A549 (cell line): ENCODE data around the gene INHBE. TPM values are rescaled to one million over a fixed set of nuclear protein-coding genes. Genes with fewer than 3 reads are reported as not detected.

Experiments used
- ATAC-seq, 2 experiments: fragments of 200-7000 bp in 1 of 2; fragments of >200 bp in 1 of 2; cut with Nextera tagmentation in 1 of 2; cut with Tn5 transposase in 1 of 2; 3 replicates each; pipeline versions ENCODE4 v1.8.0 to v1.9.1; 2018 to 2020; ENCODE audit warnings: mild to moderate bottlenecking in 1 of 2, moderate library complexity in 1 of 2
- CTCF ChIA-PET: fragments of 300-600 bp; sonication (Branson Sonifier 250); formaldehyde crosslinking; extraction: SDS; loops from one replicate; lab custom pipeline; 2021; ENCODE audit warnings: antibody characterized with exemption, inconsistent platforms; lab: Yijun Ruan, JAX
- POLR2A ChIA-PET: fragments of 350-600 bp; formaldehyde crosslinking; extraction: SDS; loops from one replicate; lab custom pipeline; 2021; ENCODE audit warnings: antibody characterized with exemption, inconsistent platforms; lab: Yijun Ruan, JAX
- DNase-seq, 2 experiments: peaks; one replicate each; pipeline versions ENCODE4 v3.0.0 to v3.0.0-alpha.2; 2011 to 2016; ENCODE audit warnings: low read depth in 1 of 2, low spot score in 1 of 2
- FAIRE-seq: peaks from 2 replicates; lab custom pipeline; 2011; peaks lifted over from hg19 to GRCh38; lab: Jason Lieb, UNC
- H3K27ac ChIP-seq, 2 experiments: fragments of >200 bp; sonication (Bioruptor Twin); formaldehyde crosslinking; 3 replicates each; pipeline ENCODE4 v1.5.1; 2016 to 2017
- H3K4me1 ChIP-seq: fragments of >200 bp; sonication (Bioruptor Twin); formaldehyde crosslinking; 3 replicates; pipeline ENCODE4 v1.6.1; 2016
- H3K4me2 ChIP-seq: fragments of >200 bp; sonication (Bioruptor Twin); formaldehyde crosslinking; 3 replicates; pipeline ENCODE4 v1.6.1; 2016
- H3K4me3 ChIP-seq: fragments of >200 bp; sonication (Bioruptor Twin); formaldehyde crosslinking; 3 replicates; pipeline ENCODE4 v1.5.1; 2016
- H3K9me3 ChIP-seq: fragments of >200 bp; sonication (Bioruptor Twin); formaldehyde crosslinking; 3 replicates; pipeline ENCODE4 v1.6.1; 2016
- ATOH8 ChIP-seq: fragments of 250-450 bp; sonication (Bioruptor Pico); IDR thresholded peaks from 2 replicates; pipeline ENCODE4 v1.5.0; 2020; ENCODE audit warnings: low read depth, mild to moderate bottlenecking, moderate library complexity
- BHLHE40 ChIP-seq: IDR thresholded peaks from 2 replicates; pipeline ENCODE4 v1.6.1; 2012; ENCODE audit warnings: low read depth, low read length, inconsistent platforms
- CEBPB ChIP-seq, 2 experiments: fragments of >200 bp in 1 of 2; sonication (Bioruptor Twin) in 1 of 2; formaldehyde crosslinking in 1 of 2; IDR thresholded peaks; 2 replicates each; pipeline ENCODE4 v1.6.1; 2012 to 2016
- CHD4 ChIP-seq: fragments of 200-600 bp; sonication (generic); IDR thresholded peaks from 2 replicates; pipeline ENCODE4 v1.6.1; 2016; ENCODE audit warnings: antibody characterized with exemption, mild to moderate bottlenecking, borderline replicate concordance
- ELK1 ChIP-seq: fragments of 150-350 bp; IDR thresholded peaks from 2 replicates; pipeline ENCODE4 v1.6.1; 2014; ENCODE audit warnings: low read depth, mild to moderate bottlenecking, low read length
- HDAC2 ChIP-seq: fragments of 200-600 bp; sonication (generic); IDR thresholded peaks from 2 replicates; pipeline ENCODE4 v1.6.1; 2016
- HMGXB4 ChIP-seq: fragments of 250-450 bp; sonication (Bioruptor Pico); IDR thresholded peaks from 2 replicates; pipeline ENCODE4 v1.5.0; 2021; ENCODE audit warnings: mild to moderate bottlenecking, moderate library complexity, borderline replicate concordance
- JUN ChIP-seq, 2 experiments: fragments of >200 bp; sonication (Bioruptor Twin); formaldehyde crosslinking; IDR thresholded peaks; 2 replicates in 1 of 2; 3 replicates in 1 of 2; pipeline ENCODE4 v1.6.1; 2016 to 2017
- JUNB ChIP-seq: fragments of >200 bp; sonication (Bioruptor Twin); formaldehyde crosslinking; IDR thresholded peaks from 2 replicates; pipeline ENCODE4 v1.6.1; 2016
- KDM1A ChIP-seq: fragments of 200-600 bp; sonication (generic); IDR thresholded peaks from 2 replicates; pipeline ENCODE4 v1.6.1; 2016; ENCODE audit warnings: low read depth, mild to moderate bottlenecking
- MAFK ChIP-seq: fragments of 450-650 bp; IDR thresholded peaks from 2 replicates; pipeline ENCODE4 v1.6.1; 2014; ENCODE audit not compliant: partially characterized antibody
- PHF8 ChIP-seq: fragments of 200-600 bp; sonication (generic); IDR thresholded peaks from 2 replicates; pipeline ENCODE4 v1.6.1; 2016; ENCODE audit warnings: low read depth, mild to moderate bottlenecking, antibody characterized with exemption, moderate library complexity, borderline replicate concordance
- POLR2A ChIP-seq: IDR thresholded peaks from 2 replicates; pipeline ENCODE4 v1.6.1; 2012; ENCODE audit warnings: mild to moderate bottlenecking, low read length
- TFCP2L1 ChIP-seq: fragments of 250-450 bp; sonication (Bioruptor Pico); IDR thresholded peaks from 2 replicates; pipeline ENCODE4 v1.5.0; 2021; ENCODE audit warnings: mild to moderate bottlenecking
- TP53 ChIP-seq: fragments of 250-450 bp; sonication (Bioruptor Pico); IDR thresholded peaks from 2 replicates; pipeline ENCODE4 v1.5.0; 2021; ENCODE audit warnings: mild to moderate bottlenecking, moderate library complexity
- ZNF302 ChIP-seq: fragments of 250-450 bp; sonication (Bioruptor Pico); IDR thresholded peaks from 2 replicates; pipeline ENCODE4 v1.9.0; 2021; ENCODE audit warnings: inconsistent platforms, mild to moderate bottlenecking, moderate library complexity
- ZSCAN20 ChIP-seq: fragments of 250-450 bp; sonication (Bioruptor Pico); IDR thresholded peaks from 2 replicates; pipeline ENCODE4 v1.8.0; 2022; ENCODE audit warnings: mild to moderate bottlenecking, moderate library complexity
- WGBS: methylation state at CpG from one replicate; pipeline ENCODE4 v1.1.6; 2017; ENCODE audit errors: missing lambda C conversion rate; 5-methylcytosine and 5-hydroxymethylcytosine counted together
- polyA plus RNA-seq, 4 experiments: library from polyadenylated mRNA; depleted of rRNA in 3 of 4; stranded (reverse); fragments of >200 nt; fragmentation: RNase III in 1 of 4; extraction: RNeasy Plus Mini Kit Qiagen cat#74134 plus additional on column Dnase treatment in 1 of 4; gene quantifications; 2 replicates in 3 of 4; 3 replicates in 1 of 4; pipeline ENCODE4 v1.2.3, GENCODE V29; 2011 to 2017
- TF ChIP-seq, protein P1 (sequence below): fragments of >200 bp; sonication (Bioruptor Twin); formaldehyde crosslinking; IDR thresholded peaks from 3 replicates; pipeline ENCODE4 v1.5.1; 2016
- TF ChIP-seq, protein P2 (sequence below): fragments of >200 bp; sonication (Bioruptor Twin); formaldehyde crosslinking; IDR thresholded peaks from 3 replicates; pipeline ENCODE4 v1.6.1; 2016
- TF ChIP-seq, protein P3 (sequence below): IDR thresholded peaks from 2 replicates; pipeline ENCODE4 v1.6.1; 2012

The INHBE gene
- polyA plus RNA-seq, 2 of the 4 experiments (the other 2 are of a cell fraction): 0.74 to 2.4 TPM

DNA sequence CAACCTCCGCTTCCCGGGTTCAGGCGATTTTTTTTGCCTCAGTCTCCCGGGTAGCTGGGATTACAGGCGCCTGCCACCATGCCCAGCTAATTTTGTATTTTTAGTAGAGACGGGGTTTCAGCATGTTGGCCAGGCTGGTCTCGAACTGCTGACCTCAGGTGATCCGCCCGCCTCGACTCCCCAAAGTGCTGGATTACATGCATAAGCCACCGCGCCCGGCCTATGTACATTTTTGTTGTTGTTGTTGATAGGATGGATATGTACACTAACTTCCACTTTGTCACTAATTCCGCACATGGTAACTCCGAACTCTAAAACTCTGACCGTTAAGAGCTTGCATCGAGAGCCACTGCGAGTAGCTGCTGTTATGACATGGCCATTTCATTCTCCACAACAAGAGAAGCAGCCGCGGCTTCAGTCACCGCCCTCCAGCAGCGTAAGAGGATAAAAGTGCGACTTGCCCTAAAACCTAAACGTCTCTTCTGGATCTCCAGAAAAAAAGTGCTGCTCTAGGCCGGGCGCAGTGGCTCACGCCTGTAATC, 32.0 kb downstream of the INHBE start:
- ChIA-PET CTCF (interaction anchor here (1.0 to 19.9 kb wide), 6 partner anchors 10 to 249 kb away, joined by 3 to 240 read pairs (median 6); partner anchors contain the start of gene GLI1), POLR2A (interaction anchor here (0.7 kb wide), 2 partner anchors 22 to 190 kb away, joined by 3 to 6 read pairs; no protein-coding TSS in a partner anchor)
- peak overlapping the region; percentile 82 for H3K4me2 ChIP-seq
- 79% methylated on average over 27 of the region's 27 CpGs for WGBS
- H3K9me3 ChIP-seq: no peaks in the 10 kb centered on the region
- peaks cover 12% of the 10 kb centered on the region for H3K4me1 ChIP-seq
- H3K4me3 ChIP-seq: peak overlapping the region; percentile 30; the same call in 2 of the 3 replicates
- no peak for DNase-seq
- TF ChIP-seq TP53 (CRISPR knock-in tag): no peak
- TF ChIP-seq JUNB: no peak
- 0 out of 2 replicates have a peak, but pooled peaks have one; percentile 39 for TF ChIP-seq CHD4
- TF ChIP-seq, all 56 proteins: peak for 1
- ATAC-seq: no peak
- peak overlapping the region; percentile 72 to 99 for H3K27ac ChIP-seq
- no peak for FAIRE-seq

GRCh38 chr12:57487597-57488401, 32.7 kb downstream of the INHBE start, which contains the start of gene MARS1:
Gene MARS1, plus strand, starts transcription at chr12:57488068. Its CDS starts 23 bp downstream, at chr12:57488091.
- DNase-seq (peak; percentile 94 to 98), FAIRE-seq (no peak), ATAC-seq (peak; percentile 98)
- WGBS: 9% methylated on average over 47 of the region's 47 CpGs
- Histone ChIP-seq H3K4me3 (peak within 1 kb of the TSS; percentile 79), H3K9me3 (no peaks in the 10 kb centered on the region), H3K4me2 (peak within 1 kb of the TSS; percentile 95), H3K27ac (peak within 1 kb of the TSS; percentile 94 to 99), H3K4me1 (peaks cover 12% of the 10 kb centered on the region)
- ChIA-PET CTCF (interaction anchor here (1.0 to 19.9 kb wide), 6 partner anchors 11 to 29 kb away, joined by 3 to 240 read pairs (median 6); partner anchors contain the start of gene GLI1), POLR2A (interaction anchor here (0.6 to 0.7 kb wide), 3 partner anchors 22 to 219 kb away, joined by 3 to 6 read pairs (median 3); no protein-coding TSS in a partner anchor)
- TF ChIP-seq BHLHE40: 0 out of 2 replicates have a peak, but pooled peaks have one; percentile 9
- peak; percentile 50; the same call in 1 of the 2 replicates for TF ChIP-seq PHF8
- no peak for TF ChIP-seq HMGXB4 (CRISPR knock-in tag)
- no peak for TF ChIP-seq ATOH8
- peak in 1 of 2 experiments; percentile 81; a peak in 2 of 4 replicates for TF ChIP-seq CEBPB (IDR thresholded peaks at IDR 0.05)
- TF ChIP-seq ZSCAN20 (CRISPR knock-in tag): no peak
- TF ChIP-seq, protein P1, sequence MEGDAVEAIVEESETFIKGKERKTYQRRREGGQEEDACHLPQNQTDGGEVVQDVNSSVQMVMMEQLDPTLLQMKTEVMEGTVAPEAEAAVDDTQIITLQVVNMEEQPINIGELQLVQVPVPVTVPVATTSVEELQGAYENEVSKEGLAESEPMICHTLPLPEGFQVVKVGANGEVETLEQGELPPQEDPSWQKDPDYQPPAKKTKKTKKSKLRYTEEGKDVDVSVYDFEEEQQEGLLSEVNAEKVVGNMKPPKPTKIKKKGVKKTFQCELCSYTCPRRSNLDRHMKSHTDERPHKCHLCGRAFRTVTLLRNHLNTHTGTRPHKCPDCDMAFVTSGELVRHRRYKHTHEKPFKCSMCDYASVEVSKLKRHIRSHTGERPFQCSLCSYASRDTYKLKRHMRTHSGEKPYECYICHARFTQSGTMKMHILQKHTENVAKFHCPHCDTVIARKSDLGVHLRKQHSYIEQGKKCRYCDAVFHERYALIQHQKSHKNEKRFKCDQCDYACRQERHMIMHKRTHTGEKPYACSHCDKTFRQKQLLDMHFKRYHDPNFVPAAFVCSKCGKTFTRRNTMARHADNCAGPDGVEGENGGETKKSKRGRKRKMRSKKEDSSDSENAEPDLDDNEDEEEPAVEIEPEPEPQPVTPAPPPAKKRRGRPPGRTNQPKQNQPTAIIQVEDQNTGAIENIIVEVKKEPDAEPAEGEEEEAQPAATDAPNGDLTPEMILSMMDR: peak; percentile 45
- TF ChIP-seq, protein P2, sequence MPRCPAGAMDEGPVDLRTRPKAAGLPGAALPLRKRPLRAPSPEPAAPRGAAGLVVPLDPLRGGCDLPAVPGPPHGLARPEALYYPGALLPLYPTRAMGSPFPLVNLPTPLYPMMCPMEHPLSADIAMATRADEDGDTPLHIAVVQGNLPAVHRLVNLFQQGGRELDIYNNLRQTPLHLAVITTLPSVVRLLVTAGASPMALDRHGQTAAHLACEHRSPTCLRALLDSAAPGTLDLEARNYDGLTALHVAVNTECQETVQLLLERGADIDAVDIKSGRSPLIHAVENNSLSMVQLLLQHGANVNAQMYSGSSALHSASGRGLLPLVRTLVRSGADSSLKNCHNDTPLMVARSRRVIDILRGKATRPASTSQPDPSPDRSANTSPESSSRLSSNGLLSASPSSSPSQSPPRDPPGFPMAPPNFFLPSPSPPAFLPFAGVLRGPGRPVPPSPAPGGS: peak; percentile 87
- no peak for TF ChIP-seq HDAC2
- TF ChIP-seq MAFK: no peak
- TF ChIP-seq, protein P3, sequence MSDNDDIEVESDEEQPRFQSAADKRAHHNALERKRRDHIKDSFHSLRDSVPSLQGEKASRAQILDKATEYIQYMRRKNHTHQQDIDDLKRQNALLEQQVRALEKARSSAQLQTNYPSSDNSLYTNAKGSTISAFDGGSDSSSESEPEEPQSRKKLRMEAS: peak; percentile 84
- peak; percentile 76 for TF ChIP-seq POLR2A
- no peak for TF ChIP-seq KDM1A
- no peak for TF ChIP-seq ELK1
- peak; percentile 73 to 91; a peak in 3 of 5 replicates for TF ChIP-seq JUN (IDR thresholded peaks at IDR 0.05)
- TF ChIP-seq TFCP2L1 (CRISPR knock-in tag): no peak
- TF ChIP-seq ZNF302 (CRISPR knock-in tag): no peak
